SH-SY5Y (cell line): ENCODE results near the gene AGAP1.

Source experiments
- GATA2 ChIP-seq: IDR thresholded peaks from 2 replicates; pipeline ENCODE4 v1.6.1; 2011; ENCODE audit warnings: mild to moderate bottlenecking, low read depth, low read length
- GATA3 ChIP-seq: IDR thresholded peaks from 2 replicates; pipeline ENCODE4 v1.6.1; 2011; ENCODE audit warnings: low read depth, mild to moderate bottlenecking, low read length, moderate library complexity

The AGAP1 gene

GRCh38 chr2:235498946-235499812 is 5.3 kb downstream of the AGAP1 start:
- TF ChIP-seq GATA2, result no peak
- no peak for TF ChIP-seq GATA3

- no peak for TF ChIP-seq GATA2
- no peak for TF ChIP-seq GATA3
These were observed 6.4 kb downstream of the AGAP1 start for GRCh38 chr2:235500110-235500760.

- TF ChIP-seq GATA2 (peak; percentile 17; the same call in 1 of the 2 replicates), GATA3 (no peak)
These were observed 7.2 kb downstream of the AGAP1 start for GRCh38 chr2:235500761-235501672.

GRCh38 chr2:235501673-235502031 is 7.8 kb downstream of the AGAP1 start:
- TF ChIP-seq GATA3 (no peak), GATA2 (peak; percentile 50; the same call in 1 of the 2 replicates)

GRCh38 chr2:235502336-235502735 is 8.5 kb downstream of the AGAP1 start:
- no peak for TF ChIP-seq GATA3
- TF ChIP-seq GATA2, result no peak

GRCh38 chr2:235504441-235505180 is 10.8 kb downstream of the AGAP1 start:
- TF ChIP-seq GATA3, result no peak
- no peak for TF ChIP-seq GATA2

- TF ChIP-seq GATA2, result no peak
These were observed 11.4 kb downstream of the AGAP1 start for GRCh38 chr2:235505181-235505741.

GRCh38 chr2:235506291-235506996 is 12.6 kb downstream of the AGAP1 start:
- TF ChIP-seq GATA3, result no peak
- no peak for TF ChIP-seq GATA2

GRCh38 chr2:235506997-235507615 is 13.3 kb downstream of the AGAP1 start:
- TF ChIP-seq GATA3 (no peak), GATA2 (no peak)

- TF ChIP-seq GATA2 (no peak), GATA3 (no peak)
These were observed 14.1 kb downstream of the AGAP1 start for GRCh38 chr2:235507928-235508327.

- TF ChIP-seq GATA2, result no peak
- no peak for TF ChIP-seq GATA3
These were observed 14.7 kb downstream of the AGAP1 start for GRCh38 chr2:235508371-235509160.
